Spleen (tissue), 11 donors: ENCODE measurements around the gene CCDC171. TPM values are rescaled to one million over a fixed set of nuclear protein-coding genes. Genes with fewer than 3 reads are reported as not detected.

Experiments
- DNase-seq: peaks from one replicate; pipeline ENCODE4 v3.0.0-alpha.2; 2020
- H3K27ac ChIP-seq, 8 donors: fragments of 200-600 bp; sonication (generic) in 7 of 8; 1 replicate in 4 of 8; 2 replicates in 4 of 8; pipeline versions ENCODE4 v1.5.0 to v1.8.0; 2016 to 2021; ENCODE audit warnings: inconsistent platforms in 4 of 8, mild to moderate bottlenecking in 4 of 8, moderate library complexity in 1 of 8
- H3K27me3 ChIP-seq, 7 donors: fragments of 200-600 bp; sonication (generic) in 6 of 7; replicated peaks in 1 of 7; 1 replicate in 4 of 7; 2 replicates in 3 of 7; pipeline versions ENCODE4 v1.5.0 to v1.8.0; 2016 to 2021; ENCODE audit warnings: inconsistent platforms in 3 of 7, mild to moderate bottlenecking in 1 of 7
- H3K36me3 ChIP-seq, 6 donors: fragments of 200-600 bp; sonication (generic) in 5 of 6; 1 replicate in 4 of 6; 2 replicates in 2 of 6; pipeline versions ENCODE4 v1.5.0 to v1.8.0; 2016 to 2021; ENCODE audit warnings: inconsistent platforms in 2 of 6
- H3K4me1 ChIP-seq, 6 donors: fragments of 200-600 bp; sonication (generic) in 5 of 6; 1 replicate in 3 of 6; 2 replicates in 3 of 6; pipeline versions ENCODE4 v1.5.0 to v1.8.0; 2016 to 2021; ENCODE audit warnings: inconsistent platforms in 3 of 6
- H3K4me3 ChIP-seq, 8 donors: fragments of 200-600 bp; sonication (generic) in 7 of 8; 1 replicate in 4 of 8; 2 replicates in 4 of 8; pipeline versions ENCODE4 v1.5.0 to v1.8.0; 2016 to 2021; ENCODE audit warnings: inconsistent platforms in 4 of 8, mild to moderate bottlenecking in 4 of 8, moderate library complexity in 2 of 8
- H3K9me3 ChIP-seq, 8 donors: fragments of 200-600 bp; sonication (generic) in 7 of 8; 1 replicate in 4 of 8; 2 replicates in 4 of 8; pipeline versions ENCODE4 v1.5.0 to v1.8.0; 2016 to 2021; ENCODE audit warnings: inconsistent platforms in 4 of 8
- POLR2A ChIP-seq, 3 donors: fragments of 450-650 bp; IDR thresholded peaks; one replicate each; pipeline ENCODE4 v1.5.1; 2017; ENCODE audit warnings: antibody characterized with exemption in 3 of 3, mild to moderate bottlenecking in 1 of 3
- POLR2AphosphoS5 ChIP-seq, 3 donors: sonication (generic); formaldehyde crosslinking; IDR thresholded peaks; one replicate each; pipeline ENCODE4 v1.5.1; 2017; ENCODE audit warnings: antibody characterized with exemption in 3 of 3
- WGBS, 5 donors: extraction: QIAGEN DNeasy Blood & Tissue Kit in 3 of 5; methylation state at CpG; one replicate each; pipeline versions ENCODE4 v1.1.5 to v1.1.7; 2013 to 2018; 5-methylcytosine and 5-hydroxymethylcytosine counted together
- intact Hi-C: fragments of 100-400 bp; cut with DNase I; formaldehyde crosslinking; loops from one replicate; pipeline ENCODE4 v1.15.0; 2023; ENCODE audit warnings: low total_unique reads
- polyA plus RNA-seq, 3 donors: library from polyadenylated mRNA; stranded (reverse); fragments of 200-250 nt; gene quantifications; one replicate each; pipeline ENCODE4 v1.2.1, GENCODE V29; 2013
- total RNA-seq, 7 donors: library from RNA; depleted of rRNA in 3 of 7; stranded (reverse); fragments of >200 nt in 3 of 7; fragmentation: NEBNext Ultra II Directional in 4 of 7; extraction: Animal tissue kit (Norgen Biotek cat#: 25700) in 4 of 7; gene quantifications; one replicate each; pipeline versions ENCODE4 v1.1.0 to v1.2.1, GENCODE V29; 2016 to 2021
- TF ChIP-seq, protein P1 (sequence below), 11 experiments: fragments of 200-600 bp in 7 of 11; fragments of 450-650 bp in 4 of 11; sonication (generic) in 4 of 11; IDR thresholded peaks in 8 of 11; conservative IDR thresholded peaks in 3 of 11; 1 replicate in 7 of 11; 2 replicates in 4 of 11; pipeline versions ENCODE4 v1.4.0 to v1.8.0; 2016 to 2021; ENCODE audit warnings: antibody characterized with exemption in 11 of 11, inconsistent platforms in 4 of 11, mild to moderate bottlenecking in 1 of 11
- donor health status: healthy with polysubstance abuse.
- donor health status: DM: no; HTN: no; CAD: no; lungs with moderate emphysema.
- donor health status: DM: no; HTN: no; CAD: no.
- donor health status: Bipolar disorder and iron deficiency.
- donor health status: healthy.
- donor health status: DM: no; HTN: no; CAD: no.
- donor health status: DM: yes; HTN: yes; CAD: no.

CCDC171 gene
- total and polyA plus RNA-seq, 10 donors, result 0.38 to 4.0 (median 2.0) TPM

GRCh38 chr9:15711931-15712330, 159.1 kb downstream of the CCDC171 start:
- WGBS, 5 donors, result 82 to 90% (median 89%) methylated on average over 2 of the region's 2 CpGs
- Histone ChIP-seq H3K9me3 (no peaks in the 10 kb centered on the region), H3K36me3 (no peaks in the 10 kb centered on the region), H3K27ac (no peak overlapping the region), H3K4me1 (no peaks in the 10 kb centered on the region), H3K4me3 (no peak overlapping the region), H3K27me3 (no peaks in the 10 kb centered on the region)
- TF ChIP-seq POLR2A (IDR thresholded peaks at IDR 0.05), result no peak
- TF ChIP-seq POLR2AphosphoS5 (IDR thresholded peaks at IDR 0.05), result no peak
- TF ChIP-seq, protein P1, sequence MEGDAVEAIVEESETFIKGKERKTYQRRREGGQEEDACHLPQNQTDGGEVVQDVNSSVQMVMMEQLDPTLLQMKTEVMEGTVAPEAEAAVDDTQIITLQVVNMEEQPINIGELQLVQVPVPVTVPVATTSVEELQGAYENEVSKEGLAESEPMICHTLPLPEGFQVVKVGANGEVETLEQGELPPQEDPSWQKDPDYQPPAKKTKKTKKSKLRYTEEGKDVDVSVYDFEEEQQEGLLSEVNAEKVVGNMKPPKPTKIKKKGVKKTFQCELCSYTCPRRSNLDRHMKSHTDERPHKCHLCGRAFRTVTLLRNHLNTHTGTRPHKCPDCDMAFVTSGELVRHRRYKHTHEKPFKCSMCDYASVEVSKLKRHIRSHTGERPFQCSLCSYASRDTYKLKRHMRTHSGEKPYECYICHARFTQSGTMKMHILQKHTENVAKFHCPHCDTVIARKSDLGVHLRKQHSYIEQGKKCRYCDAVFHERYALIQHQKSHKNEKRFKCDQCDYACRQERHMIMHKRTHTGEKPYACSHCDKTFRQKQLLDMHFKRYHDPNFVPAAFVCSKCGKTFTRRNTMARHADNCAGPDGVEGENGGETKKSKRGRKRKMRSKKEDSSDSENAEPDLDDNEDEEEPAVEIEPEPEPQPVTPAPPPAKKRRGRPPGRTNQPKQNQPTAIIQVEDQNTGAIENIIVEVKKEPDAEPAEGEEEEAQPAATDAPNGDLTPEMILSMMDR (IDR thresholded peaks at IDR 0.05 in 8 of 11, conservative IDR thresholded peaks at IDR 0.05 in 3 of 11), result no peak
- no peak for DNase-seq
- intact Hi-C loops, result no loop called here

DNA sequence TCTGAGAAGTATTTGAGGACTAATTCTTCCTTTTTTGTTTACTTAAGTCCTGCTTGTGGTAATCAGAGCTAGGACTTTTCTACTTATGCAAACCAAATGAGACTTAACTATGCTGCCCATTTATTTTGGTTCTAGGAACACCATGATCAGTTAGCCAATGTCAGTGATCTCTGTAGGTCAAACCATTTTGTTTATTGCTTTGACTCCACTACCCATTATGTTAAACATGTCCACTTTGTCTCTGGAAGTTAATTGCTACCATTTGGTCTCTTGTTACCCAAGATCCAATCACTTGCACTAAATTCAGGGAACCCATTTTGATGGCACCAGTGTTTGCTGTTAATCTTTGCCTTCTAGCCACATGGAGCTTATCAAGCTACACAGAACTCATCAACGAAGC, 161.9 kb downstream of the CCDC171 start:
- TF ChIP-seq POLR2AphosphoS5 (IDR thresholded peaks at IDR 0.05) (no peak), POLR2A (IDR thresholded peaks at IDR 0.05) (no peak)
- TF ChIP-seq, protein P1 (IDR thresholded peaks at IDR 0.05 in 8 of 11, conservative IDR thresholded peaks at IDR 0.05 in 3 of 11), result no peak
- no peaks in the 10 kb centered on the region for H3K36me3 ChIP-seq
- intact Hi-C loops, result no loop called here
- WGBS, 5 donors, result 70 to 87% (median 72%) methylated on average over 1 of the region's 1 CpG
- no peak for DNase-seq
- H3K9me3 ChIP-seq, result no peaks in the 10 kb centered on the region
- H3K27ac ChIP-seq, result no peak overlapping the region
- no peak overlapping the region for H3K4me3 ChIP-seq
- H3K4me1 ChIP-seq, result no peaks in the 10 kb centered on the region
- no peaks in the 10 kb centered on the region for H3K27me3 ChIP-seq

GRCh38 chr9:15717290-15717967, 164.6 kb downstream of the CCDC171 start:
- 87 to 96% (median 95%) methylated on average over 5 of the region's 5 CpGs for WGBS, 5 donors
- Histone ChIP-seq H3K36me3 (no peaks in the 10 kb centered on the region), H3K27ac (no peak overlapping the region), H3K9me3 (no peaks in the 10 kb centered on the region), H3K4me3 (no peak overlapping the region), H3K4me1 (no peaks in the 10 kb centered on the region), H3K27me3 (no peaks in the 10 kb centered on the region)
- TF ChIP-seq, protein P1 (IDR thresholded peaks at IDR 0.05 in 8 of 11, conservative IDR thresholded peaks at IDR 0.05 in 3 of 11), result no peak
- TF ChIP-seq POLR2AphosphoS5 (IDR thresholded peaks at IDR 0.05), result no peak
- no peak for TF ChIP-seq POLR2A (IDR thresholded peaks at IDR 0.05)
- no peak for DNase-seq
- intact Hi-C loops, result no loop called here

- WGBS, 5 donors, result 60 to 100% (median 83%) methylated on average over 1 of the region's 1 CpG
- Histone ChIP-seq H3K4me3 (no peak overlapping the region), H3K27ac (no peak overlapping the region), H3K9me3 (no peaks in the 10 kb centered on the region), H3K4me1 (no peaks in the 10 kb centered on the region), H3K27me3 (no peaks in the 10 kb centered on the region), H3K36me3 (no peaks in the 10 kb centered on the region)
- DNase-seq, result no peak
- no peak for TF ChIP-seq POLR2AphosphoS5 (IDR thresholded peaks at IDR 0.05)
- TF ChIP-seq, protein P1 (IDR thresholded peaks at IDR 0.05 in 8 of 11, conservative IDR thresholded peaks at IDR 0.05 in 3 of 11), result no peak
- TF ChIP-seq POLR2A (IDR thresholded peaks at IDR 0.05), result no peak
- intact Hi-C loops, result no loop called here
Measured at GRCh38 chr9:15718423-15718822, 165.6 kb downstream of the CCDC171 start.
